DMS79 treated with DMSO at 0.1 percent for 48 hours (cell line): ENCODE results near the gene SRSF10.
A peak's percentile ranks its signal among the peaks of the same experiment; 100 is the strongest.
"Not testable (repeated sequence)": the region's sequence is repeated elsewhere in the genome, so short reads cannot be mapped to it uniquely, and the experiment has no call there.

Experiments
- DNase-seq: peaks from one replicate; lab custom pipeline; 2025; lab: John Stamatoyannopoulos, UW

Gene SRSF10

DNA sequence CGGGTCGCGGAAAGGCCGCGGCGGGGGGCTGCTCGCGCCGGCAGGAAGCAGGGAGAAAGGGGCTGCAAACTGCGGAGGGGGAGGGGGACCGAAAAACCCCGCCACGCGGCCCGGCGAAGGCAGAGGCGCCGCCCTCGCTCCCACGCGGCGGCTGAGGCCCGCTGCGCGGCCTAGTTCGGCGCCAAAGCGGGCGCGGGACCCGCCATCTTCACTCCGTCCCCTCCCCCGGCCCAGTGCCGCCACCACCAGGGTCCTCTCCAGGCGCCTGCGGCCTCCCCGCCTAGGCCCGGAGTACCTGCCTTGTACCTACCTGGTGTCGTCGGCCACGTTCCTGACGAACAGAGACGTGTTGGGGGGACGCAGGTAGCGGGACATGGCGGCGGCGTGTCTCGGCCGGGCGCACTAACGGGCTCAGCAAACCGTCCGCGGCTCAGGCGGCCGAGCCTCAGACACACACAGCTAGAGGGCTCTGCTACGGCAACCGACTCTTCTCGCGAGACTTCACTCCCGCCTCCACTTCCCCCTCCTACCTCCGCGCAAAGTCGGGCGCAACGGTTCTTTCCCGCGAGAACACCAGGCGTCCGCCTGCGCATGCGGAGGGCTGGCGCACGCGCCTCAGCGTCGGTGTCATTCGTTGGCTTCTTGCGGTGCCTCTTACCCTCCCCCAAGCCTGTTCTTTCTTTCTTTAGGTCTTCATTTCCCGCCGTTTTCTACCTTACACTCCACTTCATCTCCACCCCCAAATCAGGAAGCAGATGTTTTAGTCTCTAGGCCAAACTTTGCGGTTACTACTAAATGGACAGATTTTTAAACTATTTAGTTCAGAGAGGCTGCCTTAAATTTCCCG, at the start of gene SRSF10:
TSS of gene SRSF10 (minus strand) at position 447 of the 847 bp plus-strand sequence. CDS start at position 375, 72 bp downstream.
- DNase-seq: peak; percentile 99

DNA sequence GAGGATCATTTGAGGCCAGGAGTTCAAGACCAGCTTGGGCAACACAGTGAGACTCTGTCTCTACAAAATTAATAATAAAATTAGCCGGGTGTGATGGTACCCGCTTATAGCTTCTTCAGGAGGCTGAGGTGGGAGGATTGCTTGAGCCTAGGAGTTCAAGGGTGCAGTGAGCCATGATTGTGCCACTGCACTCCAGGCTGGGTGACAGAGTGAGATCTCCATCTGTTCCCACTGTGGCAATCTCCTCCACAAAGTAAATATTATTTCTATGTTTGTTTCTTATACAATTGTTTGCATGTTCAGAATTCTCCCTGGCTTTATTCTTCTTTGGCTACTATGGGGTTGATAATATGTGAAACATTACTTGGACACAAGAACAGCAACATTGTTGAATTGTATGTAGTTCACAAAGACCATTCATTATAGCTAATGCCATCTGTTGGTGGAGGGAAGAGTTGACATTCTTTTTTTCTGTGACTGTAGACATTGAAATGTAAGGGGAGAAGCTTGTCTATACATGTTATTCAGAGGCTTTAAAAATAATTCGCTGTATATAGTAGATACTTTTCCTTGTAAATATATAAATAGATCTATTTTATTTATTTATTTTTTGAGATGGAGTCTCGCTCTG, 47.8 kb upstream of the SRSF10 start:
- peak; percentile 30 for DNase-seq

DNA sequence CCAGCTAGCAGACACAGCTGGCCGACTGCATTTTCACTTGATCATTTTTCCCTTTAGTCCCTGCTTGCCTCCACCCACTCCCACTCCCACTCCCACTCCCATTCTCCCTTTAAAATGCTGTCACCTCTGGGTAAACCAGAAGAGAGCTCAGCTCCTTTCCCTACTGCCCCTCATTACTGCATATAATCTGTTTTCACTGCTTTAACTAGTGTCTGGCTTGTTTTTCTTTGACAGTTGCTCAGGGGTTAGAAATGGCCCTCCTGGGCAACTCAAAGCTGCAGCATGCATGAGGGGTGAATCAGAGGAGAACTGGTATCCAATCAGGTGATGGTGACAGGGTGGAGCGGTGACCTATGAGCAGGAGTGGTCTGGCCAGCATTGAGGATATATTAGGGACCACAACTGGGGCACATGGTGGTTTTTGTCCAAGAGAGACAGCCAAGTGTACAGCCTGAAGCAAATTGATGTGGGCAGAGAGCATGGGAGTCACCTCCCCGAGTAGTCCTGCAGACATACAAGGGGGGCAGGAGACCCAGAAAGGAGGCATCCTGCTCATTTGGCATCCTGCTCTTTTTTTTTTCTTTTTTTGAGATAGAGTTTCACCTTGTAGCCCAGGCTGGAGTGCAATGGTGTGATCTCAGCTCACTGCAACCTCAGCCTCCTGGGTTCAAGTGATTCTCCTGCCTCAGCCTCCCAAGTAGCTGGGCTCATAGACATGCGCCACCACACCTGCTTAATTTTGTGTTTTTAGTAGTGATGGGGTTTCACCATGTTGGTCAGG, 42.6 kb upstream of the SRSF10 start:
- DNase-seq: no peak

DNA sequence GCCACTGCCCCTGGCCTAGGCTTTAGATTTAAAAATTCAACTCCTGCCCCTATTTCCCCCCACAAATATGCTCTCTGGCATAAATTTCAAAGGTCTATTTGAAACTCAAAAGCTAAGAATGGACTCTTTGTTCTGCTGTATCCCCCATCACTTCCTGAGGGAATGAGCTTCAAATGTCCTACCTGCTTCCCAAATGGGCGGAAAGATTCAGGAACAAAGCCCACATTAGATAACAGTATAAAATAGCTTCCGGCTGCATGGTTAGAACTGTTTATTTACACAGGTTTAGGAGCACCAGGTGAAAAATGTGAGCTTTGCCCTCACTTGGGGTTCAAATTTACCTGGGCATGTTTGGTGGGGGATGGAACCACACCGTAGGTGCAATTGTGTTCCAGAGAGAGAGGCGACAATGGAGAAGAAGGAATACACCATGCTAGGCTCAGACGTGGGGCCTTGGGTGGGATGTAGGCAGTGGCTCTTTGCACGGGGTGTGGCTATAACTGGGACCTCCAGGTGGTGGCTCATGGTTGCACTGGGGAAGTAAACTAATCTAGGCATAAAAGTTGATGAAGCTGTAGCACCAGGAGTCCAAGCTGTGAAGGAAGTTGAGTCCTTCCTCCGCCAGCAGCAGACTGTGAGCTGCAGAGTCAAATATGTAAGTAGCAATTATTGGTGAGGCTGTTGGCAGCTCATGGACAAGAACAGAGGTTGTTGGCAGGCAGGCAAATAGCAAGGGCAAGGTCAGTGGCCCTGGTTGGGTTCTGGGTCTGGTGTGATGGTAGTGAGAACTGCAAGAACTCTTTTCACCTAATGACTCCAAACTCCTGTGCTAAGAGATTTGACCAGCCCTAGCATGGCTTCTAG, 41.5 kb upstream of the SRSF10 start:
- DNase-seq: no peak

DNA sequence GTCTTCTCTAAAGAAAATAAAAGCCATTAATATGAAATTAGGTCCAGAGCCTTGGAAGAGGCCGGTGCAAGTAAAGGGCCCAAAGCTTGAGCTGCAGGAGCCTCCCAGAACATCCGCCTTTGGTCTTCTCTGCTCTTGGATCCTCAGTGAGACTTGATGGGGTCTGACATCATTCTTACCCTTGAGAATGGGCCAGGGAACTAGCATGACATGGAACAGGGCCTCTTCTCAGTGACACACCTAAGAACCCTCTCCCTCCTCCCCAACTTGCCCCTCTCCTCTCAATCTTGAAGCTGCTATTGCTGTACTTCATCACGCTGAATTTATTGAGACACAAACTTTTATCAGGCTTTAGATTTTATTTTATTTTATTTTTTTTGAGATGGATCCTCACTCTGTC, 40.3 kb upstream of the SRSF10 start:
- no peak for DNase-seq

DNA sequence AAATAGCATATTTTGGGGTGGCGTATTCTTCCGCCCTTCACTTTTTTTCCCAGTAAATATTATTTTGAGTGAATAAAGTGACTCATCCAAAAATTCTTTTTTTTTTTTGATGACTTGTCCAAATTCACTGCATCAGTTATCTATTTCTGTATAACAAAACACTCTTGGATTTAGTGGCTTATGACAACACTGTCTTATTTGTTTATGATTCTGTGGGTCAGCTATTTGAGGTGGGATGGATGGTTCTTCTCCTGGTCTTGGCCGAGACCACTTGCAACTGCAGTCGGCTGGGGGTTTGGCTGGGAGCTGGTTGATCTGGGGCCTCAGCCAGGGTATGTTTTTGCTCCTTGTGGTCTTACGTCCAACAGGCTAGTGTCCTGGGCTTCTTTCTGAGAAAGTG, 39.9 kb upstream of the SRSF10 start:
- DNase-seq: no peak

DNA sequence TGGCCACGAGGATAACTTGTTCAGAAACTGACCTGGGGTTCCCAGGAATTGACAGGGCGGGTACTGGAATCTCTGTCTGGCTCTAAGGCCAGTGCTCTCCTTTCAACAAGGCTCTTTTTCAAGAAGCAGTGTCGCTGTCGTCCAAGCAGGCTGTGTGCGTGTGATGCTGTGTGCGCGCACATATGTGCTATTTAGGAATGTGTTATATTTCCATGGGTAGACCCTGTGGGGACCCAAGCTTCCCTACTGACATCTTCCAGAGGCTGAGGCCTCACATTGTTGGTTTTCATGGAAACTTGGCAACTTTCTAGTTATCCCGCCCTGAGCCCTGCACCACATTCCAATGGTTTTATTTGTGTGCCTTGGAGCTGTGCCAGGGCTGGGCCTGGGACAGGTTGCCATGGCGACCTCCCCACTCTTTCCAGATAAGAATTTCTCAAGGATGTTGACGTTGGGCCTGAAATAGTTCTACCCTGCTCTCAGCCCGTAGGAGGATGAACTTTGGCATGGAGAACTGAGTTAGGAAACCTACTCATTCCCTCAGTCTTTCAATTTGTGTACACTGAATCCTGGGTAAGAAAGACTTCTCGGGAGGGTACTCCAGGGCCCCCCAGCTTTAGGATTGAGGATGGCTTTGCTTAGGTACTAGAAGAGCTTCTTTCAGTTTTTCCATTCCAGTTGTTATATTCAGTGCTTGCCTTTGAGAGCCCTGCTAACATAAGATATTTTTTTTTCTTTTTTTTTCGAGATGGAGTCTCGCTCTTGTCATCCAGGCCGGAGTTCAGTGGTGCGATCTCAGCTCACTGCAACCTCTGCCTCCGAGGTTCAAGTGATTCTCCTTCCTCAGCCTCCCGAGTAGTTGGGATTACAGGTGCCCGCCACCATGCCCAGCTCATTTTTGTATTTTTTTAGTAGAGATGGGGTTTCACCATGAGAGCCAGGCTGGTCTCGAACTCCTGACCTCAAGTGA, 38.8 kb upstream of the SRSF10 start:
- peak; percentile 96 for DNase-seq

DNA sequence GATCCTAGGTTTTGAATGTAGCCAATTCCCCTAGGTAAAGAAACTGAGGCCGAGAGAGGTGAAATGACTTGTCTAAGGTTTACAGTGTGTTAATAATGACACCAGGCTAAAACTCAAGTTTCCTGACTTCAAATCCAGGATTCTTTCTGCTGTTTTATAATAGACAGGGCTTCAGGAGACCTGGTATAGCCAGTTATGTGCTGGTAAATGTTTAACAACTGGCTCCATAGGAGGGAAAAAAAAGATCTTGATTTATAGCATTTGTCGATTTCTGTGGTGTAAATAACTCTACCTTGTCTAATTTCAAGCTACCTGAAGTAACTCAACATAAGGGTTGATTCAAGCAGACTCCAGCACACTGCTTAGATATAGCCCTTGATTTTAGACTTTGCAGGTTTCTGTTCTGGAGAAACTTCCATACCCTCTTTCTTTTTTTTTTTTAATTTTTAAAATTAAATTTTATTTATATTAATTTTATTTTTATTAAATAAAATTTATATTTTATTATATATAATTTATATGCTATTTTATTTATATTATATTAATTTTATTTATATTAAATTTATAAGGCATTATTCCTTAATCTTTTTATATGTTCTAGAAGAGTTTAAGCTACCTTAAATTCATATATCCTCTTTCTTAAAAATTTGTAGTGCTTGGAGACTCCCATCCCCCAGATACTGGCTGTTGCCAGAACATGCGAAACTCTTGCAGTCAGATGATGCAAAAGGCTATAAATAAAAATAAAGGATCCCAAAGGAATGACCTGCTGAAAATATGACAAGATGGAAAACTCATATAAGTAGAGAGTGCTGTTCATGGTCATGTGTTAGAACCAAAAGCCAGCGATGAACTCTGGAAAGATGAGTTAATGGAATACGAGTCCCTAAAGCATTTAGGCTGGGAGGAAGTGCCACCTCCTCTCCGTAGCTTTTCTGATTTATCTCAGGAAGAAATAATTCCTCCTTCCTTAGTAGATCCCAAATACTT, 35.4 kb upstream of the SRSF10 start:
- no peak for DNase-seq

DNA sequence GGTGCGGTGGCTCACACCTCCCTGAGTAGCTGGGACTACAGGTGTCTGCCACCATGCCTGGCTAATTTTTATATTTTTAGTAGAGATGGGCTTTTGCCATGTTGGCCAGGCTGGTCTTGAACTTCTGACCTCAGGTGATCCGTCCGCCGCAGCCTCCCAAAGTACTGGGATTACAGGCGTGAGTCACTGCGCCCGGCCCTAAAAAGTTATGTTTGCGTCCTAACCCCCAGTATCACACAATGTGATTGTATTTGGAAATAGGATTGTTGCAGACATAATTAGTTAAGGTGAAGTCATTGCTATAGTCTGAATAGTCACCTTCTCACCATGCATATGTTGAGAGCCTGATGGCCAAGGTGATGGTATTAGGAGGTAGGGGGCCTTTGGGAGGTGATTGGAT, 32.8 kb upstream of the SRSF10 start:
- not testable (repeated sequence) for DNase-seq

DNA sequence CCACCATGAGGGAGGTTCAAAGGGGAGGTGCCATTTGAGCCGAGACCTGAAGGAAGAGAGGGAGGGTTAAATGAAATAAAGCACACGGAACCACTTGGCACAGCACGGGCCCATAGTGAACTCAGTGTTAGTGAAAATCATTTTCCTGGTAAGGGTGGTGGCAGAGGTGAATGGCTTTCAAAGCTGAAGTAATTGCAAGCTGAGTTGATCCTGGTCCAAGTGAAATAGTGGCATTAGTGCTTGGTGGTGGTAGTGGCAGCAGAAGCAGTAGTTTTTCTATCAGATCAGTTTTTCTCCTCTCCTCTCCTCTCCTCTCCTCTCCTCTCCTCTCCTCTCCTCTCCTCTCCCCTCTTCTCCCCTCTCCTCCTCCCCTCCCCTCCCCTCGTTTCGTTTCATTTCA, 30.5 kb upstream of the SRSF10 start:
- DNase-seq: no peak

DNA sequence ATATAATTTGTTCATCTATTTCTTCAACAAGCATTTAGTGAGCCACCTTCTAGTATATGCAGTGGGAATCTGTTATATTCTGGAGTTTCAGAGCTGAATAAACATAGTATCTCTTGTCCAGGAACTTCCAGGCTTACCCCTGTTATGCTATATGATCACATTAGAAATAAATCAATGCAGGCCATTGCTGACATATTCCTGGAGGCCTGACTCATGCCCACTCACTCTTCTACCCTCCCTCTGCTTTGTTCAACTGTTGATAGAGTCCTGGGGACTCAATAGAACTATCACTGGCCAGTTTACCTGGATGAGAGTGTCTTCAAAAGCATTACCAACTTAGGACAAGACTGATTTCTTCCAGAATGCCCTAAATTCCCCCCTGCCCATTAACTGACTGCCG, 29.3 kb upstream of the SRSF10 start:
- DNase-seq: no peak

DNA sequence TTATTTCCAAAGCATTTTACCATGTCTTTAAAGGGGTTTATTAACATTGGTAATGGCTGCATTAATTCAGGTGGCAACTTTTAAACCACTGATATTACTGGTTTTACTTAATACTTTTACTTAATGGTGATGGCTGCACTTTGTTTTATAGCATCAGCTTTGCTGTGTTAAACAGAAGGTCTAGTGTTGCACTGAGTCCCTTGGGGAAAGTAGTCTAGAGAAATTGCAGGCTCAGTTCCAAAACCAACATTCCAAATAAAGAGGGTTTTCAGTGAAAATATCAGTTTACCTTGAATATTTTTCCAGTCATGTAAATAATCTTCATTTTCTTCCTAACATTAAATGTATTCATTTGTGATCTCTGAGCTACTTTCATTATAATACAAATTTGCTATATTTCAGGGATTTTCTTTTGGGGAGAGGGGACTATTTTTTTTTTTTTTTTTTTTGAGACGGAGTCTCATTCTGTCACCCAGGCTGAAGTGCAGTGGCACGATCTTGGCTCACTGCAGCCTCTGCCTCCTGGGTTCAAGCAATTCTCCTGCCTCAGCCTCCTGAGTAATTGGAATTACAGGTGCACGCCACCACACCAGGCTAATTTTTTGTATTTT, 28.6 kb upstream of the SRSF10 start:
- peak; percentile 48 for DNase-seq

DNA sequence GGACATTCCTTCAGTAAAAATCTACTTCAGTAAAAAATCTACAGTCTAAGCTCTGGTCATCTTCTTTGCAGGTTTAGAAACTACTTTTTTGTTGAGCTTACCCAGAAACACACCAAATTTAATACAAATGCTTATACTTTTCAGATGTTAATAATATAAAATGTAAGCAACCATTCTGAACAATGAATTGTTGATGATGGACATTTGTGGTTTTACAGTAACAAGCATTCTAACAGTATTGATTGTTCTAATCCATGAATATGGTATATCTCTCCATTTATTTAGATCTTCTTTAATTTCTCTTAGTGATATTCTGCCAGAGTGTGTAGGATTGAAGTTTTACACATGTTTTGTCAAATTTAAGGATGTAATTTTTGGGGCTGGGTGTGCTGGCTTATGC, 27.0 kb upstream of the SRSF10 start:
- no peak for DNase-seq

DNA sequence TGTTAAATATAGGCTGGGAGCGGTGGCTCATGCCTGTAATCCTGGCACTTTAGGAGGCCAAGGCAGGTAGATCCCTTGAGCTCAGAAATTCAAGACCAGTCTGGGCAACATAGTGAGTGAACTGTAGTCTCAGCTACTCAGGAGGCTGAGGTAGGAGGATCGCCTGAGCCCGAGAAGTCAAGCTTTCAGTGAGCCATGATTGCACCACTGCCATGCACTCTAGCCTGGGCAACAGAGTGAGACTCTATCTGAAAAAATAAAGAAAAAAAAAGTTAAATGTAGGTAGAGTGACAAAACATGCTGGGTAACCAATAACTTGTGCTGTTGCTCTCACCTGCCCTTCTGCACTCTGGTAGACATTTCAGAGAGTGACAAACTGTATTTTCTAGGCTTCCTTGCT, 25.0 kb upstream of the SRSF10 start:
- DNase-seq: no peak

DNA sequence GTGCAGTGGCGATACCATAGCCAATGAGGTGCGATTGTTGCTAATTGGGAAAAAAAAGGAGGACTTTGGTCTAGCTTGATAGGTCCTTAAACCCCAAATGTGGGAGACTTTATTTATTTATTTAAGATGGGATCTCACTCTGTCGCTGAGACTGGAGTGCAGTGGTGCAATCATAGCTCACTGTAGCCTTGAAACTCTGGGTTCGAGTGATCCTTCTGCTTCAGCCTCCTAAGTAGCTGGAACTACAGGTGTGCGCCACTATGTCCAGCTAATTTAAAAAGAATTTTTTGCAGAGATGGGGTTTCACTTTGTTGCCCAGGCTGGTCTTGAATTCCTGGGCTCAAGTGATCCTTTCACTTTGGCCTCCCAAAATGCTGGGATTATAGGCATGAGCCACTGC, 24.0 kb upstream of the SRSF10 start:
- no peak for DNase-seq

DNA sequence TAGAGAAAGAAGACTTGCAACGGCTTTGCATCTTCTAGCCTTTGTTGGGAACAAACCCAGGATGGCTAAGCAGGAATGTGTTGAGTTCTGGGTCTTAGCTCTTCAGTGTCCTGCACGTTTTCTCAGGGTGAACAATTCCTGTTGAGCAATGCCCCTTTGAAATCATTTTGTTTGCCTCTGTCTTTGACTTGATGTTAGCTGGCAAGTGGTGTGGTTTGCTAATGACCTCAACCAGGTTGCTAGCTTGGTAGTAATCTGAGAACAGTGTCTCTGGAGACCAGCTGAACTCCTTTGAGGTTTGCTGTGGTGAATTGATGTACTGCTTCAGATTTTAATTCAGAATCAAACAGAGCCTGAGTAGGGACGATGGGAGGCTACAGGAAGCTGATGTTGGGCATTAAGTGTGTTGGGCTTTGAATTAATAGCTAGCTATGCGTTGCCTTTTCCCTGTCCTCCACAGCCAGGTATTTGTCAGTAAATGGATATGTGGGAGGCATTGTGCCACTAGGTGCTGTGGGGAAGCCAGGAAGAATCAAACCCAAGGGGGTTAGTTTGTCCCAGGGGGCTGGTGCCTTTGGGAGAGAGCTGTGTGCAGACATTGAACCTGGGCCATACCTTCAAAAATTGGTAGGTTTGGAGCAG, 23.3 kb upstream of the SRSF10 start:
- DNase-seq: peak; percentile 89

DNA sequence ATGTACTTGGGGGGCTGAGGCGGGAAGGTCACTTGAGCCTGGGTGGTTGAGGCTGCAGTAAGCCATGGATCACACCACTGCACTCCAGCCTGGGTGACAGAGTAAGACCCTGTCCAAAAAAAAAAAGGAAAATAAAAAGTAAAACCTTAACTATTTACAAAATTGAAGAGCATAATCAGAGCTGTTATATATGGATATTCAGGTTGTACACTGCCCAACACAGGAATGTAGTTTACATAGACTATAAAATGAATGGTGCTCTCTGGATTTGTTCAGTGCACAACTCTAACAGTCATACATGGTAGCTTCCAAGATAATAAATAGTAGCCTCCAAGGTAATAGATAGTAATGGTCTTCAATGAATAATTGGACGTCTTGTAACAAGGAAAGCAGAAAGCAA, 22.6 kb upstream of the SRSF10 start:
- DNase-seq: no peak

DNA sequence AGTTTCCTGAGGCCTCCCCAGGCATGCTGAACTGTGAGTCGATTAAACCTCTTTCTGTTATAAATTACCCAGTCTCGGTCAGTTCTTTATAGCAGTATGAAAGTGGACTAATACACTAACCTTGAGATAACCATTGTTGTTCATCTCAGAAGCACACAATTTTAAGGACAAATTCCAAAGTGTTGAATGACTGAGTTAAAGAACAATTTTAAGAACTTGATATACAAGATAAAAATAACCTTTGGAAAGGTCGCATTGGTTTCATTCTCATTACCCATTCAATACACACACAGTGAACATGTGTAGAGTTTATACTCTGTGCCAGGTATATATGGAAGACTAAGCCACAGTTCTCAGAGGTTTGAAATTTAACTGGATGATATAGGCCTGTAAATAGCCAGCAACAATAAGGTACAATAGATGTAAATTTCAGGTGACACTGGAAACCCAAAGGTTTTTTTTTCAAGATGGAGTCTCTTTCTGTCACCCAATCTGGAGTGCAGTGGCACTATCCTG, 19.1 kb upstream of the SRSF10 start:
- DNase-seq: no peak
